Brain pericyte (primary cell): ENCODE data around the gene CRB2.

ENCODE experiments used
- DNase-seq: peaks from one replicate; pipeline ENCODE4 v3.0.0-alpha.2; 2012; ENCODE audit warnings: low read depth, low spot score

The CRB2 gene

DNA sequence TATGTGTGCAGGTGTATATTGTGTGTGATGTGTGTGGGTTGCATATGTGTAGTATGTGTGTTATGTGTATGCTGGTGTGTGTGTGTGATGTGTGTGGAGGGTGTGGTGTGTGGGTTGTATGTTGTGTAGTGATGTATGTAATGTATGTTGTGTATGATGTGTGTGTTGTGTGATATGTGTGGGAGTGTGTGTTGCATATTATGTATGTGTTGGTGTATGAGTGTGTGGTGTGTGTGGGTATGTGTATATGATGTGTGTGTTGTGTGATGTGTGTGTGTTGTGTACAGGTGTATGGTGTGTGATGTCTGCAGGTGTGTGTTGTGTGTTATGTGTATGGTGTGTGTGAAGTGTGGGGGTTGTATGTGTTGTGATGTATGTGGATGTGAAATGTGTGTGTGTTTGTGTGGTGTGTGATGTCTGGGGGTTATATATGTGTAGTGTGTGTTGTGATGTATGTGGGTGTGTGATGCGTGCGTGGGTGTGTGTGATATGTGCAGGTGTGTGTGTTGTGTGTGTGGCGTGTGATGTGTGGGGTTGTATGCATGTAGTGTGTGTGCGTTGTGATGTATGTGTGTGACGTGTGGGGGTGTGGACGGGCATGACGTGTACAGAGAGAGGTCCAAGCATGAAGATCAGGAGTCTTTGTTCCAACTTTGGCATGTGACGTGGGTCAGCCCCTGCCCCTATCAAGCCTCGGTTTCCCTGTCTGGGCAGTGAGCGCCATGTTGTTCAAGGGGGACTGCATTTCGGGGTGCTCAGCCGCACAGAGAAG, 8.5 kb upstream of the CRB2 start:
- DNase-seq: no peak

DNA sequence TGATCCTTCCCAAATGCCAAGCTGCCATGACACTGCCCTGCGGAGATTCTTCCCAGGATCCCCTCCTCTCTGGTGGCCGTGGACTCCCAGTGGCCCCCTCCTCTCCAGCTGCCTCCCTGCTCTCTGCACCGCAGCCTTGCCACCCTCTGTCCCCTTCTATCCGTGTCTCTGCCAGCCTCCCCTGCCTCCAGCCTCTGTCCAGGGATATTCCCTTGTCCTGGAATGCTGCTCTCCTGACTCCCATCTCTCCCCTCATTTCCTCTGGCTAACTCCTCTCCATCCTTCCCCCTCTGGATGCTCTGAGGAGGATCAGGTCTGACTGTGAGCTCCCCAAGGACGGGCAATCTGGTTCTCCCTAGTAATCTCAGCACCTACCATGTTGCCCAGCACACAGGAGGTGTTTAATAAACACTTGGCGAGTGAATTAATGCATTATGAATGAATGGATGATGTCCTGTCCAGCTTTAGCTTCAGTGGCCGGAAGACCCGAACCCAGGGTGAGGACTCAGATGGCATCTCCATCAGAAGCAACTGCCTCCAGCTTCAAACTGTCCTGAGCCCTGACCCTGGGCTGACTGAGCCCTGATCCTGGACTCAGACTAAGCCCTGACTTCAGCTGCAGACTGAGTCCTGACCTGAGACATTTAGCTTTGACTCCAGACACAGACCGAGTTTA, 7.5 kb upstream of the CRB2 start:
- no peak for DNase-seq

DNA sequence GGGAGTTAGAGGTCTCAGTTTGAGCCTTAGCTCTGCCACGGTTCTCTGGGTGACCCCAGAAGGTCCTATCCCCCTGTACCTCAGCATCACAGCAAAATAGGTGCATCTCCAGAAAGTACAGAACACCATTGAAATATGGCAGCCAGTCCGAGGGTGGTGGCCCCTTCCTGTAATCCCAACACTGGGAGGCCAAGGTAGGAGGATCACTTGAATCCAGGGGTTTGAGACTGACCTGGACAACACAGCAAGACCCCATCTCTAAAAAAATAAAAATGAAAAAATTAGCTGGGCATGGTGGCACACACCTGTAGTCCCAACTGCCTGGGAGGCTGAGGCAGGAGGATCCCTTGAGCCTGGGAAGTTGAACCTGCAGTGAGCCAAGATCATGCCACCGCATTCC, 7.0 kb upstream of the CRB2 start:
- no peak for DNase-seq

DNA sequence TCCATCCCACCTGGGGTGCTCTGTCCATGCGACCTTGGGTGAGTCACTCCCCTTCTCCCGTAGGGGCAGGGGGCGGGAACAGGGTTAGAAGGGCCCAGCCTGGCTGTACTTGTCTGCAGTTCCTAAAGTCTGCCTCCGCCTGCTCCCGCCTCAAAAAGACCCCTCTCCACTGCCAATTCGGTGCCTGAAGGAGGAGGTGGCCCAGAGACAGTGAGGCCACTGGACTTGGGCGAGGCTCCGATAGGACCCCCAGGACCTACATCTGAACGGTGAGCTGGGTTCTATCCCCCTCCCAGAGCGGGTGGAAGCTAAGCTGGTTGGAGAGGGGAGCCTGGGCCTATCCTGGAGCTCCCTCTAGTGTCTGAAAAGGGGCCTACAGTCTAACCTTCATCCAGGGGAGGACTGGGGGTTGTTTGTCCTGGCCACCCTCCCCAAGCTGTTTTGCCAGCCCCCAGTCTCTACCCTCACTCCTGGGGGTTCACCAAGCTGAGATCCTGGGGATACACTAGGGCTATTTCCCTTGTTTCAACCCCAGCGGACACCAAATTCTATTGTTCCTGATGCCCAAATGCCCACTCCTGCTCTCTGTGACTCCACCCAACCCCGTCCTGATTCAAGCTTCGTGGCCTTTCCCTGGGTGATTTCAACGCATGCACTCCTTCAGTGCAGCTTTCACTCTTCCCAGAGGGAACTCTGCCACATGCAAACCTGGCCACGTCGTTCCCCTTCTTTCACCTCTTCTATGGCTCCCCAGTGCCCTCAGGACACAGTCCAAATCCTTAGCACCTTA, 6.1 kb upstream of the CRB2 start:
- DNase-seq: no peak

DNA sequence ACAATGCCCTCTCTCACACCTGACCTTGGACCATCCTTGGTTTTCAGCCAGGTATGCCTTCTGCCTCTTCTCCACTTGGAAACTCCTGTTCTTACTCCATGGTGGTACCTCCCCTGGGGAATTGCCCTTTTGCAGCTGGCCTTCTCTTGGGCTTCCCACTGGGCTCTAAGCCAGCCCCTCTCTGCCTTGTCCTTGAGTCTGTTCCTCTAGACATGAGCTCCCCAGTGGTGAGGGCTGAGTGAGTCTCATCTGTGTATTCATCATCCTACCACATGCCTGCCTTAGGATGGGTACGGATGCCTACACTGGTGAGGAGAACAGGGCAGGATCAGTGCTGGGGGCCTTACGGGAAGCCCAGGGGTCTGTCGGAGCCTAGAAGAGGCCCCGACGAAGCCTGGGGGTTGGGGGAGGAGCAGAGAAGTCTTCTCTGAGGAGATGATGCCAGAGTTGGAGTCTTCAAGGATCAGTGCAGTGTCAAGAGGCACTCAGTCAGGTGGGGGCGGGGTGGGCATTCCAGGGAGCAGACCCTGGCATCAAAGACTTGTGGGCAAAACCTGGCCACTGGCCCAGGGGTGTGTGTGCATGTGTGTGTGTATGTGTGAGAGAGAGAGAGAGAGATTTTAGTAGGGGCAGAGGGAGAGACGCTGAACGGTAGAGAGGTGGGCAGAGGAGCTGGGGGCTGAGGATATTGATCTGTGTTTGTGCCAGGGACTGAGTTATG, 5.2 kb upstream of the CRB2 start:
- no peak for DNase-seq

DNA sequence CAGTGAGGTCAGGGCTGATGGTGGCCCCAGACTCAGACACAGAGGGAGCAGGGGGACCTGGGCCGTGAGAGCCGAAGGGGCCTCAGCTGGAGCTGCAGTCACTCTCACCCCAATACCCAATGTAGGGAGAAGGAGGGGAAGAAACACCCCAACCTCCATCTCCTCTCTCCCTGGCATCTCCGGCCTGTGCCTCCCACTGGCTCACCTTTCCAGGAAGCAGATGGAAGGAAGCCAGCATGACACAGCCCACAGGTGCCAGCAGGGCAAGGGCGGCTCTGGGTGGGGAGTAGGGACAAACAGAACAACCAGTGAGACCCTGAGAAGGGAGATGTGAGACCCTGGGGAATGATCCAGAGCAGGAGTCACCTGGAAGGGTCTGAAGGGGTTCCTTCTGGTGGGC, 3.0 kb upstream of the CRB2 start:
- DNase-seq: no peak

DNA sequence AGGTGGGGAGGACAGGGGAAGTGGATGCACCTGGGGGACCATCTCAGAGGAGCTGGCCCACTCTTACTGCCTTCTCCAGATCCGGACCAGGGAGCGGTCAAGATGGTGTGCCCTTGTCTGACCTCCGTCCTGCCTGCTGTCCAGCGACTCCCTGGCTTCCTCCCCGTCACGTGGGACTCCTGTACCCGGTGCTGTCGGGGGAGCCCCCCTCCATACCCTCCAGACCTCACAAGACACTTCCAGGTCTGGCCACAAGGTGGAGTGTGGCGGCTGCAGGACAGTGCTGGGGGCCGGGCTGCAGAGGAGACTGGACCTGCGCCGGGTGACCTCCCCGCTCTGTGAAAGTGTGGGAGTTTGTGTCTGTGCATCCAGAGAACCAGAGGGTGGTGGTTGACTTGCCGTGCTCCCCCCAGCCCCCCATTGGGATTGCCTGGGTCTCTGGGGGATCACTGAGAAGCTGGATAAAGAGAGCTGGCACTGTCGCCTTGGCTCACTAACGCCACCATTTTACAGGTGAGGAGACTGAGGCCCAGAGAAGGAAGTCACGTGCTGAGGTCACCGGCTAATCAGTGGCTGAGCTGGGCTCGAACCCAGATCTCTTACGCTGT, 1.9 kb upstream of the CRB2 start:
- no peak for DNase-seq

DNA sequence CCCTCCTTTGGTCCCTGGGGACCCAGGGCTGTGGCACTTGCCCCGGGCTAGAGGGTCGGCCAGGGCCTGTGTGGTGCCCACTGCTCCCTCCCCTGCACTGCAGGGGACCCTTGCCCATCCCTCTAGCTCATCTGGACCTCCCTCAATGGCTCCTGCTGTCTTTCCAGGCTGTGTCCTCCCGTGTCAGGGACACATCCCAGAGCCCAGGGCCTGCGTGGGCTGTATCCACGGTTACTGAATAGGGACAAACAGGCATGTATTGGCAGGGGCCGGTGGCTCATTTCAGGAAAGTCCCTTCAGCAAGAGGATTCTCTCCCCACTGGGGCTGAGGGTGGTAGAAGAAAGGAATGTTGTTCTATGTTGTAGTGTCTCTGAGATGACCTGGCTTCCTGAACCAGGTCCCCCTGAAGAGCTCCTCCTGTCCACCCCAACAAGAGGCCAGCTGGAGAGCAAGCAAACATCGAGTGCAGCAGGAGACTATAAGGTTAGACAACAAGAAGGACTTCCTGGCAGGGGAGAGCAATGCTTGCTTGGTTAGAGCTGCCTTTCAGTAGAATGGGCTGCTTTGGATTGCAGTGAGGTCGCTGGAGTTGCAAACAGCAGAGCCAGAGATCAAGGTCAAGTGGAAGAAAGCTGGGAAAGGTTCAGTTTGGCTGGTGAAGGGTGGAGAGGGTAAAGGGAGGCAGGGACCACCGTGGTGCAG, 1.0 kb upstream of the CRB2 start:
- no peak for DNase-seq

DNA sequence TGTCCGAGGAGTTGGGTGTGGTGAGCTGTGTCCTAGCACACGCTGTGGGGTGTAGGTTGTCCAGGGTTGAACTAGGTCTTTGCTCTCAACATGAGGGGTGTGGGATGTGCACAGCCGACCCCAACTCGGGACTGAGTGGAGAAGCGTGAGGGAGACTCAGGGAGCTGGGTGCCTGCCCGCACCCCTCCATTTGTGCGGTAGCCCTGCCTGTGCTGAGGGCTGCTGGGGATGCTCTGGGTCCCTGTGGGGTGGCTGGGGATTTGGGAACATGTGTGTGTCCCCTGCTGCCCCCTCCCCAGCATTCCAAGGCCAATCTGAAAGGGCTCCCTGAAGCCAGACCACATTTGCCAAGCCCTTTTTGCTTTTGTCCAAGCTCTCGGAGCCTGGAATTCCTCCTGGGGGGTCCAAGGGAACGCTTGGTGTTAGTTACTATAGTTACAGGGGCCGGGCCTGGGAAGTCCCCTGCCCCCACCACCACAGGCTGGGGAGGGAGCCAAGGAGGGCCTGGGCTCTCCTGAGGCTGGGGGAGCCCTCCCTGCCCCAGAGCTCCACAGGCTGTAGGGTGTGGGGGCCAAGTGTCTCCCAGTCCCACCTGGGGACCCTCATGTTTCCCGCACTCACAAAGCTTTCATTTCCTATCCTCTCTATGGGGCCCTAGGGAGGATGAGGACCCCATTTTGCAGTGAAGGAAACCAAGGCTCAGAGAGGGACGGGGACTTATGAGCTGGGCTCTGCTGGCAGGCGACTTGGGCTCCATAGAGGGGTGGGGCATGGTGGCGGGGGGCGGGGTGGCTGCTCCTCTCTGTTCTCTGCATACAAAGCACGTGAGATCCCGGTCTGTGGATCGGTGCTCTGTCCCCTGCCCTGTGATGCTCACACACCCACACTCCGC, 1.1 kb downstream of the CRB2 start:
- DNase-seq: no peak

DNA sequence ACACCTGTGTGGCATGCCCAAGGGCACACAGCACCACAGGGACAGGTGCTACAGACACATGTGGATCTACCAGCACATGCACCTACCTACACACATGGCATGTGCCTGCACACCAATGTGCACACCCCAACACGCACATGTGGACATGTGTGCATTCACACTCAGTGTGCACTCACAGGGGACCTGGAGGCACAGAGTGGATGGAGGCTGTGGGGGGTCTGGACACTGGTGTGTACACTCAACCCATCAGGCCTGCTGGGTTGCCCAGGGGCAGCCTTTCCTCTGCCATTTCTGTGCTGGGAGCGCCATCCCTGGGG, 1.7 kb downstream of the CRB2 start:
- no peak for DNase-seq

DNA sequence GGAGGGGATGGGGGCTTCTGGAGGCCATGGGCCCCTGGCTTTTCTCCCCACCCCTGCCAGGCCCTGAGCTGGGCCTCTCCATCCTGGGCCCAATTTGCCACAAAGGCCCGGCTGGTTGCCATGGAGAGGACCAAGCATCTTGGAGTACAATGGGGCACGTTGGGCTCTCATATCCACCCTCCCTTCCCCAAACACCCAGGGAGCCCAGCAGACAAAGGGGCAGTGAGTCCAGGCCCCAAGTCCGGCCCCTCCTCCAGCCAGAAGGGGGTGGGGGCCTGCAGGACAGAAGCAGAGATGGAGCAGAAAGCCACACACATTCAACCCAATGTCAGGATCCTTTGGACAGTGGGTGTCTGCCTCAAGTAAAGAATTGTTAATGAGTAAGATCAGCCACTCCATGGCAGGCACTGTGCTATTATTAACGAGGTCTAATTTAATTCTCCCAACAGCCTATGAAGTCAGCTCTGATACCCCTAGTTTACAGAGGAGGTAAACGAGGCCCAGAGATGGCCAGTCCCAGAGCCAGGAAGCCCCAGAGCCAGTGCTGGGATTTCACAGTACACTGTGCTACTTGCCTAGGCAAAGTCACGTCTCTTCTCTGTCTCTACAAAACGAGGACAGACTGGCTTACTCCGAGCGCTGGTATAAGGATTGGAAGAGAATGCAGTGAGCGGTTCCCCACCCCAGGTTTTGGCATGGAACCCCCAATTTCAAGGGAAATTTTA, 2.3 kb downstream of the CRB2 start:
- DNase-seq: no peak

DNA sequence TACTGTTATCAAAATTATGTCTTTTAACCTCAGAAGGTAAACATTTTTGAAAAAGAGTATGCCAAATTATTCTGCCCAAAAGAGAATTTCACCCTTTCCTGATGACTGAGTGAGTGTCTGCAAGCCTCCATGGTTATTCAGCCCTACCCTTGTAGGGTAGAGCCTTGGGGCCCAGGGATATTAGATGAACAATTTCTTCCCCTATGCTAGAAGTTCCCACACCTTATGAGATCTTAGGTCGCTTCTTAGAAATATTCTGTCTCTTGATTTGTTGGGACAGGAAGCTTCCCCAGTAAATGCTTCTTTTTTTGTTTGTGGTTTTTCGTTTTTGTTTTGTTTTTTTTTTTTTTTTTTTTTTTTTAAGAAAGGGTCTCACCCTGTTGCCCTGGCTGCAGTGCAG, 3.1 kb downstream of the CRB2 start:
- DNase-seq: no peak

DNA sequence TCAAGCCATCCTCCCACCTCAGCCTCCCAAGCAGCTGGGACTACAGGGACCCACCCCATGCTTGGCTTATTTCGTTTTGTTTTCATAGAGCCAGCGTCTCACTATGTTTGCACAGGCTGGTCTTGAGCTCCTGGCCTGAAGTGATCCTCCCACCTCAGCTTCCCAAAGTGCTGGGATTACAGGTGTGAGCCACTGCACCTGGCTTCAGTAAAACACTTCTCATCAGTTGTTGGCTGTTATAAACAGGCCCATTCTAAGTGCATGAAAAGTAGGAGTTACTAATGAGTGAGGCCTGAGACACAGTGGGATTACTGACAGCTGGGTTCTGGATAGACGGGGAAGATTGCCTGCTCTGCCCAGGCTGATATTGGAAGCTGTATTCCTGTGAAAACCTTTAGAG, 3.5 kb downstream of the CRB2 start:
- no peak for DNase-seq

DNA sequence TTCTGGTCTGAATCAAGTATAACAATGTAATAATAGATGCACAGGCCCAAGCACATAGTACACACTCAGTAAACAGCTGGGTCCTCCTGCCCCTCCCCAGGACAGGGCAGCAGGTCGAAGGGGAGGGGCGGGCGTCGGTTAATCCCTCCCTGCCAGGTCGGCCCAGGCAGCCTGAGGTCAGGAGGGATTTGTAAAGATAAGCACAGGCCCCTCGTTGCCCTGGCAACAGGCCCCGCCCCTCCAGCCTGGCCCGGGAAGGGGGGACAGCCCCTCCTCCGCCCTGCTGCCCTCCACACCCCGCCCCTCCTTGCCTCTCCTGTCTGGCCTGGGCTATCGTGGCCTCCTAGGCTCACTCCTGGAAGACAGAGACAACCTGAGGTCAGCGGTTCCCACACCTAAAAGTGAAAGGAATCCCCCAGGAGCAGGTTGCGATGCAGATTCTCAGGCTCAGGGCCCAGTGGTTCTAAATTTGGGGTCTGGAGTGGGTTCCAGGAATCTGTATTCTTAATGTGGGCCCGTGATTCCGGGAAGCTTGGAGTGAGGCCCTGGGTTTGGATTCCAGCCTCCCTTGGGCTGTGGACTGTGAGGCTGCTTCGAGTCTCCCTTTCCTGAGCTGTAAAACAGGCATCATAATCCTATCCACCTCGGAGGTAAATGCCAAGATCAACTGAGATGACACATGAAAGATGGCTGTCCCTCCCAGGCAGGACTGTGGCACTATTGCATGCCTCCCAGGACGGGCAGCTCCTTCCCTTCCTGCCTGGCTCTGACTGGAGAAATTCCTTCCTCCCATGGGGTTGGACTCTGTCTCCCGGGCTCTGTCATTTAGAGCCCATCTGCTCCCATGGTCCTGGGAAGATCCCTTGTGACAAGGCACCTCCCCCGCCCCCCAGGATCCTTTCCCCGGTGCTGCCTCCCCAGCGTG, 4.4 kb downstream of the CRB2 start:
- no peak for DNase-seq

DNA sequence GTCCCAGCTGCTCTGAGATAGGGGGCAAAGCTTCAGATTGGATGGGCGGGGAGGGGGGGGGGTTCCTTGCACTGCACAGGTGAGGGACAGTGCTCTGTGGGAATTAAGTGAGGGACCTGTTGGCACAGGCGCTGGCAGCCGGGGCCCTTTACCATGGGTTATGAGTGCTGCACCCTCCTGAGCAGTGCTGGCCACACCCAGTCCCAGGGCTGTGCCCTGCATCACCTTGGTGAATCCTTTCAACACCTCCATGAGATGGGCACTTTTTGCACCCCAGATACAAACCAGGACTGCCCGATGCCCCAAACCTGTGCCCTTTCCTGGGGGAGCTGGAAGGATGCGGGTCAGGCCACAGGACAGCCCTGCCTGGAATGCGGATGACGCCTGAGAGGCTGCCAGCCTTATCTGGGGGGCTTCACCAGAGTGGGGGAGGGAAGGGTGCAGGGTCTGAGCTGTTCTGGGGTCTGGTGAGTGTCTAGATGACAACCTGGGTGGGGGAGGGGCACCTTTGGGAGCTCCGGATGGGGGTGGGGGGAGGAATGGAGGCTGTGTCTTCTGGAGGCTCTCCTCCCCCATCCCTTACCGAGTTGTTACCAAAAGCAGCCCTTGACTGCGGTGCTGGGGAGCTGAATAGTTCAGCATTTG, 5.2 kb downstream of the CRB2 start:
- DNase-seq: no peak

DNA sequence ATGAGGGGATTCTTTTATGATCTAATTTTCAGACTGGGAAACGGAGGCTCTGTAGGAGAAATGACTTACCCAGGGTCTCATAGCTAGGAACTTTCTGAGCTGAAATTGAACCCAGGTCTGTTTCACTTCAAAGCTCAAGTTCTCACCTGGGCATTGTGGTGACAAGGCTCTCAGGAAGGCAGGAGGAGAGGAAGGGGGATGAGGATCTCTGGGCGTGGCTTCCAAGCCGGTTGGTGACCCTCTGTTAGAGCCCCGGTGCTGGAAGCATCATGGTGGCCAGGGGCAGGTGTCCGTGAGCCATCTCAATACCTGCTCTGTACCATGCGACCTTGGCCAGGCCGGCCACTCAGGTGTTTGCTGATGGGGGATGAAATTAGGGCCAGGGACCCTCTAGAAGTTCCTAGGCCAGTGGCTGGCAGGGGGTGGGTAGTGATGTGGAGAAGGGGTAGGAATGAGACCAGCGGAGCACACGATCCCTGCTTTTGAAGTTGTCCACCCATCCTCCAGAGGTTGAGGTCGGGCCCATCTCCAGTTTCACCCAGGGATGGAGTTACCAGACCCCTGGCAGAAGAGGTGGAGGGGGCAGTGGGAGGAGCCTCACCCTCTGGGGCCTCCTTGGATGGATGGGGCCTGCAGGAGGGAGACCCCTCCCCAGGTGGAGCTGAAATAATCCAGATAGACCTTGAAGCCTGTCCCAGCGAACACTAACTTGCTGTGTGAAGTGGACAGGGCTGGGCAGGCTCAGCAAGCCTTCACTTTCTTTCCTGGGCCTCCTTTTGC, 5.9 kb downstream of the CRB2 start:
- no peak for DNase-seq

DNA sequence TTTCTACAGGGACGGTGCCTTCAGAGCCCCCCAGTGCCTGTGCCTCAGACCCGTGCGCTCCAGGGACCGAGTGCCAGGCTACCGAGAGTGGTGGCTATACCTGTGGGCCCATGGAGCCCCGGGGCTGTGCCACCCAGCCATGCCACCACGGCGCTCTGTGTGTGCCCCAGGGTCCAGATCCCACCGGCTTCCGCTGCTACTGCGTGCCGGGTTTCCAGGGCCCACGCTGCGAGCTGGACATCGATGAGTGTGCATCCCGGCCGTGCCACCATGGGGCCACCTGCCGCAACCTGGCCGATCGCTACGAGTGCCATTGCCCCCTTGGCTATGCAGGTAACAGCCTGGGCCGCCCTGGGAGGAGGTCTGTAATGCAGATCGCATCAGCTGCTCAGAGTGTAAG, 6.9 kb downstream of the CRB2 start:
- no peak for DNase-seq
